Measurements from ENCODE around the gene SZRD1. TPM values are rescaled to one million over a fixed set of nuclear protein-coding genes. Genes with fewer than 3 reads are reported as not detected.
A peak's percentile ranks its signal among the peaks of the same experiment; 100 is the strongest.

The SZRD1 gene
- total and polyA plus RNA-seq, 9 of the 15 experiments (the other 6 are each of a cell fraction or from before 2014, with no cell fraction given): 3.9 to 149 (median 82.5) TPM

DNA sequence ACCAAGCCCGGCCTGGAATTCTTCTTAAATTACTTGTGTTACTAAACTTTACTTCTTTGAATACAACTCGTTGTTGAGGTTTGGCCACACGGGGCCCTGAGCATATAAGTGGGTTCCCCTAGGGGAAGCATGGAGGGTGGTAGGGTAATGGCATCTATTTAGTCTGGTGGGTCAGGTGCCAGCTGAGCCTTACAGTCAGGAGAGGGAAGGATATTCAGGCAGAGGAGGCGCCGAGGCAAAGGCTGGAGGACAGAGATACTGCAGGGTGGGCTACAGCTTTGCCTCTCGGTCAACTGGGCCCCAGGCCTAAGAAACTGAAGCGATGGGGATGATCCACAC lies 73.1 kb downstream of the SZRD1 start:
- peaks cover 44% of the 10 kb centered on the region for H3K79me2 ChIP-seq (ENCODE audit: control insufficient read depth, insufficient read depth, low read length)
- intact Hi-C loops (cut with micrococcal nuclease) (loop anchor here (1.0 to 5.0 kb wide), 4 partner anchors 57 to 512 kb away; partner anchors contain the start of genes NBPF1 and SZRD1), in situ Hi-C loops (cut with MboI) (loop anchor here (25.0 kb wide), 1 partner anchor 422 kb away; no protein-coding TSS in a partner anchor)
- peak overlapping the region; percentile 92 to 98 for H3K9ac ChIP-seq (ENCODE audit: insufficient read depth in 1 of 2, low read depth in 2 of 2, low read length in 2 of 2)
- no peaks in the 10 kb centered on the region; the same call in 1 of the 2 replicates for H4K20me1 ChIP-seq (replicated peaks; ENCODE audit: control insufficient read depth, insufficient read depth, low read length)
- 32% methylated on average over 7 of the region's 7 CpGs for WGBS (ENCODE audit: insufficient coverage, low coverage, missing lambda C conversion rate)
- ChIA-PET CTCF (ENCODE audit: low intra/inter-chr PET ratio) (no interaction called here), POLR2A (interaction anchor here (0.6 to 3.0 kb wide), 11 partner anchors 10 to 366 kb away, joined by 3 to 15 read pairs (median 4); no protein-coding TSS in a partner anchor)
- DNase-seq (ENCODE audit: extremely low read depth in 1 of 4, low spot score in 3 of 4) (no peak), FAIRE-seq (no peak), ATAC-seq (peak; percentile 49)
- H3K9me1 ChIP-seq (ENCODE audit: control insufficient read depth, insufficient read depth, low read length): peaks cover 1% of the 10 kb centered on the region
- H3K4me3 ChIP-seq: peak overlapping the region; percentile 95
- H3K4me2 ChIP-seq (ENCODE audit: insufficient read depth, low read length): peak overlapping the region; percentile 89
- peak overlapping the region; percentile 77 for H3K27ac ChIP-seq (ENCODE audit: extremely low read depth, low read depth, low read length)
- BruUV-seq (replicated peaks): no TSS peak
- peaks cover 35 to 44% of the 10 kb centered on the region in 2 experiments for H3K4me1 ChIP-seq (replicated peaks in 1 of 2; ENCODE audit: control insufficient read depth in 2 of 2, insufficient read depth in 2 of 2, low read length in 2 of 2)
- H3K9me3 ChIP-seq (replicated peaks; ENCODE audit: control insufficient read depth, insufficient read depth, low read depth, low read length): no peaks in the 10 kb centered on the region
- peak overlapping the region; percentile 99 for H2AFZ ChIP-seq (ENCODE audit: low read depth, low read length)
- peaks cover 31% of the 10 kb centered on the region for H3K36me3 ChIP-seq (ENCODE audit: control insufficient read depth, insufficient read depth, low read length)
- H3K27me3 ChIP-seq (ENCODE audit: control insufficient read depth in 2 of 2, insufficient read depth in 2 of 2, low read length in 2 of 2): no peaks in the 10 kb centered on the region
- no peak for TF ChIP-seq NR4A1 (CRISPR knock-in tag; IDR thresholded peaks at IDR 0.05)
- TF ChIP-seq NR4A1 (tag; IDR thresholded peaks at IDR 0.05): peak; percentile 23; the same call in 1 of the 2 replicates
- TF ChIP-seq ZNF583 (CRISPR knock-in tag; IDR thresholded peaks at IDR 0.05): 0 out of 2 replicates have a peak, but pooled peaks have one; percentile 8
- TF ChIP-seq, protein P1, sequence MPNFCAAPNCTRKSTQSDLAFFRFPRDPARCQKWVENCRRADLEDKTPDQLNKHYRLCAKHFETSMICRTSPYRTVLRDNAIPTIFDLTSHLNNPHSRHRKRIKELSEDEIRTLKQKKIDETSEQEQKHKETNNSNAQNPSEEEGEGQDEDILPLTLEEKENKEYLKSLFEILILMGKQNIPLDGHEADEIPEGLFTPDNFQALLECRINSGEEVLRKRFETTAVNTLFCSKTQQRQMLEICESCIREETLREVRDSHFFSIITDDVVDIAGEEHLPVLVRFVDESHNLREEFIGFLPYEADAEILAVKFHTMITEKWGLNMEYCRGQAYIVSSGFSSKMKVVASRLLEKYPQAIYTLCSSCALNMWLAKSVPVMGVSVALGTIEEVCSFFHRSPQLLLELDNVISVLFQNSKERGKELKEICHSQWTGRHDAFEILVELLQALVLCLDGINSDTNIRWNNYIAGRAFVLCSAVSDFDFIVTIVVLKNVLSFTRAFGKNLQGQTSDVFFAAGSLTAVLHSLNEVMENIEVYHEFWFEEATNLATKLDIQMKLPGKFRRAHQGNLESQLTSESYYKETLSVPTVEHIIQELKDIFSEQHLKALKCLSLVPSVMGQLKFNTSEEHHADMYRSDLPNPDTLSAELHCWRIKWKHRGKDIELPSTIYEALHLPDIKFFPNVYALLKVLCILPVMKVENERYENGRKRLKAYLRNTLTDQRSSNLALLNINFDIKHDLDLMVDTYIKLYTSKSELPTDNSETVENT (CRISPR knock-in tag; IDR thresholded peaks at IDR 0.05): no peak
- no peak for TF ChIP-seq SMARCA4 (IDR thresholded peaks at IDR 0.05)
- TF ChIP-seq, protein P2, sequence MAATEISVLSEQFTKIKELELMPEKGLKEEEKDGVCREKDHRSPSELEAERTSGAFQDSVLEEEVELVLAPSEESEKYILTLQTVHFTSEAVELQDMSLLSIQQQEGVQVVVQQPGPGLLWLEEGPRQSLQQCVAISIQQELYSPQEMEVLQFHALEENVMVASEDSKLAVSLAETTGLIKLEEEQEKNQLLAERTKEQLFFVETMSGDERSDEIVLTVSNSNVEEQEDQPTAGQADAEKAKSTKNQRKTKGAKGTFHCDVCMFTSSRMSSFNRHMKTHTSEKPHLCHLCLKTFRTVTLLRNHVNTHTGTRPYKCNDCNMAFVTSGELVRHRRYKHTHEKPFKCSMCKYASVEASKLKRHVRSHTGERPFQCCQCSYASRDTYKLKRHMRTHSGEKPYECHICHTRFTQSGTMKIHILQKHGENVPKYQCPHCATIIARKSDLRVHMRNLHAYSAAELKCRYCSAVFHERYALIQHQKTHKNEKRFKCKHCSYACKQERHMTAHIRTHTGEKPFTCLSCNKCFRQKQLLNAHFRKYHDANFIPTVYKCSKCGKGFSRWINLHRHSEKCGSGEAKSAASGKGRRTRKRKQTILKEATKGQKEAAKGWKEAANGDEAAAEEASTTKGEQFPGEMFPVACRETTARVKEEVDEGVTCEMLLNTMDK (IDR thresholded peaks at IDR 0.05; ENCODE audit: borderline replicate concordance, insufficient read depth, low read depth, low read length, poor library complexity, severe bottlenecking): no peak
- peak; percentile 64; the same call in 1 of the 2 replicates for TF ChIP-seq HDGF (IDR thresholded peaks at IDR 0.05)
- peak; percentile 2 for TF ChIP-seq ZNF146 (CRISPR knock-in tag; IDR thresholded peaks at IDR 0.05; ENCODE audit: unreplicated experiment)
- TF ChIP-seq ZNF12 (CRISPR knock-in tag; IDR thresholded peaks at IDR 0.05): 0 out of 2 replicates have a peak, but pooled peaks have one; percentile 70
- TF ChIP-seq, protein P3, sequence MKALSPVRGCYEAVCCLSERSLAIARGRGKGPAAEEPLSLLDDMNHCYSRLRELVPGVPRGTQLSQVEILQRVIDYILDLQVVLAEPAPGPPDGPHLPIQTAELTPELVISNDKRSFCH (CRISPR knock-in tag; IDR thresholded peaks at IDR 0.05): no peak
- TF ChIP-seq, protein P3 (tag; IDR thresholded peaks at IDR 0.05): peak; percentile 79; the same call in 1 of the 2 replicates
- TF ChIP-seq, protein P4, sequence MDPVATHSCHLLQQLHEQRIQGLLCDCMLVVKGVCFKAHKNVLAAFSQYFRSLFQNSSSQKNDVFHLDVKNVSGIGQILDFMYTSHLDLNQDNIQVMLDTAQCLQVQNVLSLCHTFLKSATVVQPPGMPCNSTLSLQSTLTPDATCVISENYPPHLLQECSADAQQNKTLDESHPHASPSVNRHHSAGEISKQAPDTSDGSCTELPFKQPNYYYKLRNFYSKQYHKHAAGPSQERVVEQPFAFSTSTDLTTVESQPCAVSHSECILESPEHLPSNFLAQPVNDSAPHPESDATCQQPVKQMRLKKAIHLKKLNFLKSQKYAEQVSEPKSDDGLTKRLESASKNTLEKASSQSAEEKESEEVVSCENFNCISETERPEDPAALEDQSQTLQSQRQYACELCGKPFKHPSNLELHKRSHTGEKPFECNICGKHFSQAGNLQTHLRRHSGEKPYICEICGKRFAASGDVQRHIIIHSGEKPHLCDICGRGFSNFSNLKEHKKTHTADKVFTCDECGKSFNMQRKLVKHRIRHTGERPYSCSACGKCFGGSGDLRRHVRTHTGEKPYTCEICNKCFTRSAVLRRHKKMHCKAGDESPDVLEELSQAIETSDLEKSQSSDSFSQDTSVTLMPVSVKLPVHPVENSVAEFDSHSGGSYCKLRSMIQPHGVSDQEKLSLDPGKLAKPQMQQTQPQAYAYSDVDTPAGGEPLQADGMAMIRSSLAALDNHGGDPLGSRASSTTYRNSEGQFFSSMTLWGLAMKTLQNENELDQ (CRISPR knock-in tag; IDR thresholded peaks at IDR 0.05; ENCODE audit: borderline replicate concordance): 0 out of 2 replicates have a peak, but pooled peaks have one; percentile 66
- TF ChIP-seq RBBP5 (IDR thresholded peaks at IDR 0.05; ENCODE audit: borderline replicate concordance, insufficient read depth, low read length, poor library complexity, severe bottlenecking): no peak
- TF ChIP-seq GATA2 (CRISPR knock-in tag; IDR thresholded peaks at IDR 0.05): 0 out of 2 replicates have a peak, but pooled peaks have one; percentile 28
- peak; percentile 69; the same call in 1 of the 2 replicates for TF ChIP-seq ZNF175 (CRISPR knock-in tag; IDR thresholded peaks at IDR 0.05; ENCODE audit: low read depth)
